ENCODE data around the gene COL15A1.
"Not testable (repeated sequence)": the region's sequence is repeated elsewhere in the genome, so short reads cannot be mapped to it uniquely, and the experiment has no call there.

COL15A1 gene

GRCh38 chr9:99090336-99091130 is 146.8 kb downstream of the COL15A1 start:
- TF ChIP-seq ZFX (IDR thresholded peaks at IDR 0.05; ENCODE audit: borderline replicate concordance) (no peak), CTCF (IDR thresholded peaks at IDR 0.05) (no peak)
- H3K27ac ChIP-seq, result no peak overlapping the region

GRCh38 chr9:99092643-99093491 is 149.2 kb downstream of the COL15A1 start:
- TF ChIP-seq ZFX (IDR thresholded peaks at IDR 0.05; ENCODE audit: borderline replicate concordance), result no peak
- no peak for TF ChIP-seq CTCF (IDR thresholded peaks at IDR 0.05)
- no peak overlapping the region for H3K27ac ChIP-seq

- no peak for TF ChIP-seq CTCF (IDR thresholded peaks at IDR 0.05)
- no peak for TF ChIP-seq ZFX (IDR thresholded peaks at IDR 0.05; ENCODE audit: borderline replicate concordance)
- H3K27ac ChIP-seq, result no peak overlapping the region
Observed at GRCh38 chr9:99093492-99093791, 149.7 kb downstream of the COL15A1 start.

- H3K27ac ChIP-seq, result no peak overlapping the region
- TF ChIP-seq CTCF (IDR thresholded peaks at IDR 0.05) (no peak), ZFX (IDR thresholded peaks at IDR 0.05; ENCODE audit: borderline replicate concordance) (no peak)
Observed at GRCh38 chr9:99095565-99095964, 151.9 kb downstream of the COL15A1 start.

- no peak overlapping the region for H3K27ac ChIP-seq
- no peak for TF ChIP-seq ZFX (IDR thresholded peaks at IDR 0.05; ENCODE audit: borderline replicate concordance)
- TF ChIP-seq CTCF (IDR thresholded peaks at IDR 0.05), result no peak
Observed at GRCh38 chr9:99096409-99096808, 152.7 kb downstream of the COL15A1 start.

DNA sequence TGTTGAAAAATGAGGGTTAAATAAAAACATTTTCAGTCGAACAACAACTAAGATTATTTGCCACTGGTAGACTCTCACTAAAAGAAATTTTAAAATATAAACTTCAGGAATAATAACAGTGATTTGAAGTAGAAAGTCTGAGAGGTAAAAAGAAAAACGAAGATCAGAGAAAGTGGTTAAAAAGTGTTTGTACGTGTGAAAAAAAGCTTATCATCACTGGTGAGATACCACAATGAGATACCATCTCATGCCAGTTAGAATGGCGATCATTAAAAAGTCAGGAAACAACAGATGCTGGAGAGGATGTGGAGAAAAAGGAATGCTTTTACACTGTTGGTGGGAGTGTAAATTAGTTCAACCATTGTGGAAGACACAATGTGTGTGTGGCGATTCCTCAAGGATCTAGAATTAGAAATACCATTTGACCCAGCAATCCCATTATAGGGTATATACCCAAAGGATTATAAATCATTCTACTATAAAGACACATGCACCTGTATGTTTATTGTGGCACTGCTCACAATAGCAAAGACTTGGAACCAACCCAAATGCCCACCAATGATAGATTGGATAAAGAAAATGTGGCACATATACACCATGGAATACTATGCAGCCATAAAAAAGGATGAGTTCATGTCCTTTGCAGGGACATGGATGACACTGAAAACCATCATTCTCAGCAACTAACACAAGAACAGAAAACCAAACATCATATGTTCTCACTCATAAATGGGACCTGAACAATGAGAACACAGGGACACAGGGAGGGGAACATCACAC is 156.3 kb downstream of the COL15A1 start:
- not testable (repeated sequence) for H3K27ac ChIP-seq

DNA sequence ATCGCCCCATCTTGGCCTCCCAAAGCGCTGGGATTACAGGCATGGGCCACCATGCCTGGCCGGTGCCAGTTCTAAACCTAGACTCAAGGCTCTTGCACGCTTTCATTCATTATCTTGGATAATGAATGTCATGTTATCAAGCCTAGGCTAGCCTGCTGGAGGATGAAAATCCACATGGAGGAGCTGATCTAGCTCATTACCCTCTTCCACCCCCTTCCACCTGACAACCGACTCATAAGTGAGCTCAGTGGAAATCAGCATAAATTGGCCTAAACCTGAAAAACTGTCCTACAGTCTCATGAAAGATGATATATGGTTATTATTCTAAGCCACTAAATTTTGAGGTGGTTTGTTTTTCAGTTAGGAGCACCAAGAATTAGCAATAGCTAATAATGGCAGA is 157.6 kb downstream of the COL15A1 start:
- H3K27ac ChIP-seq, result no peak overlapping the region
- no peak for TF ChIP-seq ZFX (IDR thresholded peaks at IDR 0.05; ENCODE audit: borderline replicate concordance)
- TF ChIP-seq CTCF (IDR thresholded peaks at IDR 0.05), result no peak
